B cell (primary cell): Measurements from ENCODE around the gene MRPL53.
"Not testable (repeated sequence)": the region's sequence is repeated elsewhere in the genome, so short reads cannot be mapped to it uniquely, and the experiment has no call there.

Experiments
- CTCF ChIP-seq: fragments of 200-600 bp; IDR thresholded peaks from one replicate; pipeline ENCODE4 v1.8.0; 2022; ENCODE audit warnings: antibody characterized with exemption, mild to moderate bottlenecking
- EZH2 ChIP-seq: IDR thresholded peaks from 2 replicates; pipeline ENCODE4 v1.6.1; 2012; ENCODE audit warnings: borderline replicate concordance, low read depth, mild to moderate bottlenecking, moderate library complexity, low read length; ENCODE audit not compliant: insufficient read depth, poor library complexity, severe bottlenecking

GRCh38 chr2:74459503-74460118 is 12.9 kb downstream of the MRPL53 start:
- TF ChIP-seq CTCF, EZH2: not testable (repeated sequence)
